Progenitor cell of endocrine pancreas (in vitro differentiated cells): ENCODE measurements around the gene LMNB1. TPM values are rescaled to one million over a fixed set of nuclear protein-coding genes. Genes with fewer than 3 reads are reported as not detected.

Experiments used
- DNase-seq: peaks from one replicate; pipeline ENCODE4 v3.0.0; 2021; ENCODE audit warnings: low spot score; ENCODE audit not compliant: unreplicated experiment
- H3K27ac Mint-ChIP-seq: 2 replicates; pipeline ENCODE4 v1.8.0; 2021; ENCODE audit warnings: mild to moderate bottlenecking, moderate library complexity, mixed read lengths
- H3K27me3 Mint-ChIP-seq: 2 replicates; pipeline ENCODE4 v1.8.0; 2021; ENCODE audit warnings: mixed read lengths
- H3K36me3 Mint-ChIP-seq: 2 replicates; pipeline ENCODE4 v1.8.0; 2022; ENCODE audit warnings: mixed read lengths; ENCODE audit not compliant: insufficient read depth
- H3K4me1 Mint-ChIP-seq: 2 replicates; pipeline ENCODE4 v1.8.0; 2021; ENCODE audit warnings: low read depth, mixed read lengths
- H3K4me3 Mint-ChIP-seq: 2 replicates; pipeline ENCODE4 v1.8.0; 2021; ENCODE audit warnings: low read depth, mild to moderate bottlenecking, moderate library complexity, mixed read lengths
- H3K9me3 Mint-ChIP-seq: 2 replicates; pipeline ENCODE4 v1.8.0; 2021; ENCODE audit warnings: low read depth, mixed read lengths
- total RNA-seq: library from RNA; stranded (reverse); gene quantifications from 2 replicates; pipeline ENCODE4 v1.2.1, GENCODE V29; 2021
- TF ChIP-seq, protein P1 (sequence below): fragments of 200-600 bp; sonication (generic); IDR thresholded peaks from one replicate; pipeline ENCODE4 v1.5.0; 2021; ENCODE audit warnings: antibody characterized with exemption, mild to moderate bottlenecking; ENCODE audit not compliant: unreplicated experiment

LMNB1 gene
- total RNA-seq, 1 donor from 2014 or later = 152 TPM

DNA sequence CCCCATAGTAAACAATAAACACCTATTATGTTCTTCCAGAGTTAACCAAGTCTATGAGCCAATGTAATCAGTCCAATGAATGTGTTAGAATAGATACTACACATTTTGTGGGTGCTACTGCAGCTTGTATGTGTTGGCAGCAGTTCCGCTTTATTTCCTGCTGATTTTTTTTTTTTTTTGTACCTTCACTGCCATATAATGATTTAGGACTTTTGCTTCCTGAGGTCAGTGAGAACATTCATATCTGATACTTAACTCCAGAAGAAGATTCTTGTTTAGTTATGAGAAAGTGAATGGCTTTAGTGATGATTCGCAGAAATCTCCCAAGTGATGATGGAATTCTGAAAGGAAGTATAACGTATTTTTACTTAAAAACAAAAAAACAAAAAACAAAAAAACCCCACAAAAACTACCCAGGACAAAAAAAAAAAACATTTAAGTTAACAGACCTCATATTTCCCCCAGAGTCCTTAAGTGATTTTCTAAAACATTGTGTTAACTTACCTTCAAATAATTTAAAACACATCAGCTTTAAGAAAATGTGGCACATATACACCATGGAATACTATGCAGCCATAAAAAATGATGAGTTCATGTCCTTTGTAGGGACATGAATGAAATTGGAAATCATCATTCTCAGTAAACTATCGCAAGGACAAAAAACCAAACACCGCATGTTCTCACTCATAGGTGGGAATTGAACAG is 24.7 kb upstream of the LMNB1 start:
- Mint-ChIP-seq H3K27me3 (no peaks in the 10 kb centered on the region), H3K4me1 (no peaks in the 10 kb centered on the region), H3K27ac (no peak overlapping the region), H3K9me3 (peaks cover 4% of the 10 kb centered on the region), H3K4me3 (no peak overlapping the region), H3K36me3 (no peaks in the 10 kb centered on the region)
- TF ChIP-seq, protein P1, sequence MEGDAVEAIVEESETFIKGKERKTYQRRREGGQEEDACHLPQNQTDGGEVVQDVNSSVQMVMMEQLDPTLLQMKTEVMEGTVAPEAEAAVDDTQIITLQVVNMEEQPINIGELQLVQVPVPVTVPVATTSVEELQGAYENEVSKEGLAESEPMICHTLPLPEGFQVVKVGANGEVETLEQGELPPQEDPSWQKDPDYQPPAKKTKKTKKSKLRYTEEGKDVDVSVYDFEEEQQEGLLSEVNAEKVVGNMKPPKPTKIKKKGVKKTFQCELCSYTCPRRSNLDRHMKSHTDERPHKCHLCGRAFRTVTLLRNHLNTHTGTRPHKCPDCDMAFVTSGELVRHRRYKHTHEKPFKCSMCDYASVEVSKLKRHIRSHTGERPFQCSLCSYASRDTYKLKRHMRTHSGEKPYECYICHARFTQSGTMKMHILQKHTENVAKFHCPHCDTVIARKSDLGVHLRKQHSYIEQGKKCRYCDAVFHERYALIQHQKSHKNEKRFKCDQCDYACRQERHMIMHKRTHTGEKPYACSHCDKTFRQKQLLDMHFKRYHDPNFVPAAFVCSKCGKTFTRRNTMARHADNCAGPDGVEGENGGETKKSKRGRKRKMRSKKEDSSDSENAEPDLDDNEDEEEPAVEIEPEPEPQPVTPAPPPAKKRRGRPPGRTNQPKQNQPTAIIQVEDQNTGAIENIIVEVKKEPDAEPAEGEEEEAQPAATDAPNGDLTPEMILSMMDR = no peak
- DNase-seq = no peak

DNA sequence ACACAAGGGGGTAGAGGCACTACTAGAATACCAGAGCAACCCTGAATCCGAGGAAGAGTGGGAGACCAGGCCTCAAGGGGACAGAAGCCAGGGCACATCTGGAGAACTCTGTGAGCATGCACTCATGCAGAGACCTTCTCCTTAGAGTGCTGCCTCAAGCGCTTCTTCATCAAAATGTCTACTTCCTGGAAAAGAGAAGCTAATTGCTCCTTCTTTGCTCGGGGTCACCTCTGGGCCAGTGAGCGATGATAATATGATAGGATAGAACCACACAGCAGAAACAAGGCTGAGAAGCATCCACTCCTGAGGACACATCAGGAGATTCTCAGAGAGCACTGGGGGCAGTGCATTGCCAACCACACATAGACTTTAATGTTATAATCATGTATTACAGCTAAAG is 23.7 kb upstream of the LMNB1 start:
- Mint-ChIP-seq H3K36me3 (no peaks in the 10 kb centered on the region), H3K27ac (no peak overlapping the region), H3K4me1 (no peaks in the 10 kb centered on the region), H3K9me3 (peaks cover 4% of the 10 kb centered on the region), H3K4me3 (no peak overlapping the region), H3K27me3 (peaks cover 2% of the 10 kb centered on the region)
- TF ChIP-seq, protein P1 = no peak
- DNase-seq = no peak

- peaks cover 3% of the 10 kb centered on the region for H3K27me3 Mint-ChIP-seq
- TF ChIP-seq, protein P1 = no peak
- H3K36me3 Mint-ChIP-seq = no peaks in the 10 kb centered on the region
- DNase-seq = no peak
- no peak overlapping the region for H3K27ac Mint-ChIP-seq
- no peak overlapping the region for H3K4me3 Mint-ChIP-seq
- peaks cover 4% of the 10 kb centered on the region for H3K9me3 Mint-ChIP-seq
- H3K4me1 Mint-ChIP-seq = peaks cover 3% of the 10 kb centered on the region
Observed at GRCh38 chr5:126754609-126755008, 22.3 kb upstream of the LMNB1 start.

- no peak overlapping the region for H3K4me3 Mint-ChIP-seq
- peaks cover 3% of the 10 kb centered on the region for H3K27me3 Mint-ChIP-seq
- H3K4me1 Mint-ChIP-seq = peaks cover 7% of the 10 kb centered on the region
- H3K27ac Mint-ChIP-seq = no peak overlapping the region
- no peaks in the 10 kb centered on the region for H3K36me3 Mint-ChIP-seq
- TF ChIP-seq, protein P1 = no peak
- DNase-seq = no peak
- peaks cover 4% of the 10 kb centered on the region for H3K9me3 Mint-ChIP-seq
Observed at GRCh38 chr5:126755593-126755992, 21.3 kb upstream of the LMNB1 start.

- H3K36me3 Mint-ChIP-seq = no peaks in the 10 kb centered on the region
- peaks cover 7% of the 10 kb centered on the region for H3K4me1 Mint-ChIP-seq
- TF ChIP-seq, protein P1 = no peak
- peaks cover 3% of the 10 kb centered on the region for H3K27me3 Mint-ChIP-seq
- H3K27ac Mint-ChIP-seq = no peak overlapping the region
- DNase-seq = no peak
- no peaks in the 10 kb centered on the region for H3K9me3 Mint-ChIP-seq
- no peak overlapping the region for H3K4me3 Mint-ChIP-seq
Observed at GRCh38 chr5:126757713-126758357, 19.1 kb upstream of the LMNB1 start.
